ENCODE results near the gene PPP2R2C.

Gene PPP2R2C

GRCh38 chr4:6272863-6273660, 199.4 kb downstream of the PPP2R2C start:
- no peak for DNase-seq (ENCODE audit: low read depth in 2 of 2)

GRCh38 chr4:6271701-6272465, 200.5 kb downstream of the PPP2R2C start:
- DNase-seq (ENCODE audit: low read depth in 2 of 2), result no peak

- DNase-seq (ENCODE audit: low read depth in 2 of 2), result no peak
Measured at GRCh38 chr4:6271206-6271605, 201.2 kb downstream of the PPP2R2C start.

- no peak for DNase-seq (ENCODE audit: low read depth in 2 of 2)
Measured at GRCh38 chr4:6270636-6271121, 201.7 kb downstream of the PPP2R2C start.
